Heart left ventricle (tissue), 16 donors: ENCODE results near the gene PTGFRN. TPM values are rescaled to one million over a fixed set of nuclear protein-coding genes. Genes with fewer than 3 reads are reported as not detected.

Source experiments
- ATAC-seq, 4 donors: fragments of 200-7000 bp; cut with Tn5 transposase; one replicate each; pipeline ENCODE4 v1.9.1; 2020 to 2022; ENCODE audit warnings: moderate library complexity in 4 of 4, mild to moderate bottlenecking in 3 of 4, moderate number of reproducible peaks in 1 of 4
- DNase-seq, 5 donors: peaks; one replicate each; pipeline ENCODE4 v3.0.0-alpha.2; 2020
- H3K27ac ChIP-seq, 12 donors: fragments of 200-600 bp; sonication (generic) in 4 of 12; one replicate each; pipeline versions ENCODE4 v1.5.0 to v1.8.0; 2016 to 2022; ENCODE audit warnings: mild to moderate bottlenecking in 2 of 12
- H3K27me3 ChIP-seq, 9 donors: fragments of 200-600 bp; sonication (generic) in 2 of 9; one replicate each; pipeline versions ENCODE4 v1.5.1 to v1.8.0; 2016 to 2022; ENCODE audit warnings: mild to moderate bottlenecking in 3 of 9
- H3K36me3 ChIP-seq, 9 donors: fragments of 200-600 bp; sonication (generic) in 2 of 9; one replicate each; pipeline versions ENCODE4 v1.5.0 to v1.8.0; 2018 to 2022; ENCODE audit warnings: mild to moderate bottlenecking in 2 of 9
- H3K4me1 ChIP-seq, 12 donors: fragments of 200-600 bp; sonication (generic) in 4 of 12; one replicate each; pipeline versions ENCODE4 v1.5.0 to v1.8.0; 2016 to 2022; ENCODE audit warnings: mild to moderate bottlenecking in 3 of 12
- H3K4me3 ChIP-seq, 12 donors: fragments of 200-600 bp; sonication (generic) in 4 of 12; one replicate each; pipeline versions ENCODE4 v1.5.0 to v1.8.0; 2017 to 2022; ENCODE audit warnings: mild to moderate bottlenecking in 9 of 12, moderate library complexity in 4 of 12
- H3K9me3 ChIP-seq, 12 donors: fragments of 200-600 bp; sonication (generic) in 4 of 12; one replicate each; pipeline versions ENCODE4 v1.5.0 to v1.8.0; 2016 to 2022; ENCODE audit warnings: mild to moderate bottlenecking in 1 of 12
- CTCF ChIP-seq, 12 donors: fragments of 200-600 bp; sonication (generic) in 4 of 12; IDR thresholded peaks; one replicate each; pipeline versions ENCODE4 v1.5.0 to v1.8.0; 2018 to 2022; ENCODE audit warnings: antibody characterized with exemption in 12 of 12, mild to moderate bottlenecking in 5 of 12
- POLR2A ChIP-seq, 2 donors: fragments of 450-650 bp; IDR thresholded peaks; one replicate each; pipeline ENCODE4 v1.6.1; 2017; ENCODE audit warnings: antibody characterized with exemption in 2 of 2, mild to moderate bottlenecking in 2 of 2, moderate library complexity in 2 of 2
- WGBS, 4 donors: extraction: QIAGEN DNeasy Blood & Tissue Kit in 2 of 4; methylation state at CpG; one replicate each; pipeline versions ENCODE4 v1.1.5 to v1.1.7; 2013 to 2018; 5-methylcytosine and 5-hydroxymethylcytosine counted together
- intact Hi-C, 10 donors: fragments of 100-400 bp; cut with DNase I; formaldehyde crosslinking; loops; one replicate each; pipeline versions ENCODE4 v1.11.1 to v1.14.2; 2022
- polyA plus RNA-seq, 2 donors: library from polyadenylated mRNA; stranded (reverse); fragments of 200-250 nt; gene quantifications; one replicate each; pipeline ENCODE4 v1.2.3, GENCODE V29; 2013
- total RNA-seq, 9 donors: library from RNA; depleted of rRNA in 2 of 9; stranded (reverse); fragments of >200 nt in 2 of 9; fragmentation: NEBNext Ultra II Directional in 3 of 9; extraction: Animal tissue kit (Norgen Biotek cat#: 25700) in 3 of 9; gene quantifications; one replicate each; pipeline versions ENCODE4 v1.1.0 to v1.2.4, GENCODE V29; 2016 to 2023
- donor health status: ischemic (EF 13 %, LVEDD 7.1; RV severe dilation, severe dysfunction).
- donor health status: healthy with polysubstance abuse.
- donor health status: DM: no; HTN: yes; CAD: no.
- donor health status: DM: no; HTN: no; CAD: no.
- donor health status: ischemic (EF 25% LVEDD 6.9; RV normal size, moderate dysfunction).
- donor health status: ischemic (EF 25% LVEDD 5.7; RV mildly dilated, moderate dysfunction).
- donor health status: healthy.
- donor health status: DM: yes; HTN: yes; CAD: no.
- donor health status: ischemic (EF 35%, LVEDD 5.7; RV mildly dilated, moderate dysfunction).
- donor health status: nonischemic (EF 11% LVEDD 7.7; RV severe dilation, severe dysfunction).
- donor health status: DM: yes; HTN: yes; CAD: no.
- donor health status: PGD.
- donor health status: ischemic (EF 29% LVEDD 5.4; RV normal size, mild dysfunction).
- donor health status: nonischemic (EF 23%, LVEDD 6.1; RV moderate dilation, normal function).

The PTGFRN gene
- total and polyA plus RNA-seq, 11 donors, result 21.5 to 231 (median 98.7) TPM

- WGBS, 4 donors, result 74 to 88% (median 84%) methylated on average over 14 to 21 of the region's 21 CpGs
- peak in 1 of 5 donors; percentile 36 for DNase-seq
Measured at GRCh38 chr1:116949213-116949985, 39.7 kb downstream of the PTGFRN start.

GRCh38 chr1:116950517-116951199 lies 40.9 kb downstream of the PTGFRN start:
- peaks cover 0 to 69% (median 39%) of the 10 kb centered on the region in 12 donors for H3K4me1 ChIP-seq

More at GRCh38 chr1:116949213-116949985, 39.7 kb downstream of the PTGFRN start:
- Histone ChIP-seq H3K27ac (peak overlapping the region in 10 of 12 donors; percentile 62 to 88 (median 74)), H3K27me3 (no peaks in the 10 kb centered on the region), H3K4me1 (peaks cover 0 to 59% (median 36%) of the 10 kb centered on the region in 12 donors), H3K36me3 (peaks cover 0 to 45% (median 28%) of the 10 kb centered on the region in 9 donors), H3K4me3 (no peak overlapping the region), H3K9me3 (no peaks in the 10 kb centered on the region)
- peak in 2 of 4 donors; percentile 5 to 40 for ATAC-seq
- TF ChIP-seq POLR2A (IDR thresholded peaks at IDR 0.05) (no peak), CTCF (IDR thresholded peaks at IDR 0.05) (no peak)
- intact Hi-C loops, result no loop called here

GRCh38 chr1:116951200-116951935 lies 41.7 kb downstream of the PTGFRN start:
- intact Hi-C loops, result loop anchor here in 6 of 10 donors (2.0 to 5.0 kb wide), 4 partner anchors 33 to 39 kb away; no protein-coding TSS in a partner anchor
- DNase-seq (peak in 2 of 5 donors; percentile 61 to 69), ATAC-seq (peak; percentile 9 to 58 (median 32))
- TF ChIP-seq CTCF (IDR thresholded peaks at IDR 0.05), result no peak
- no peak for TF ChIP-seq POLR2A (IDR thresholded peaks at IDR 0.05)
- Histone ChIP-seq H3K4me1 (peaks cover 0 to 71% (median 40%) of the 10 kb centered on the region in 12 donors), H3K36me3 (peaks cover 0 to 33% (median 15%) of the 10 kb centered on the region in 9 donors), H3K27ac (peak overlapping the region; percentile 30 to 88 (median 72)), H3K4me3 (peak overlapping the region in 7 of 12 donors; percentile 1 to 39 (median 23)), H3K27me3 (no peaks in the 10 kb centered on the region), H3K9me3 (no peaks in the 10 kb centered on the region)
- 74 to 84% (median 80%) methylated on average over 10 of the region's 10 CpGs for WGBS, 4 donors

More at GRCh38 chr1:116950517-116951199, 40.9 kb downstream of the PTGFRN start:
- WGBS, 4 donors, result 32 to 38% (median 33%) methylated on average over 13 of the region's 13 CpGs
- Histone ChIP-seq H3K27ac (peak overlapping the region; percentile 30 to 88 (median 72)), H3K27me3 (no peaks in the 10 kb centered on the region), H3K9me3 (no peaks in the 10 kb centered on the region), H3K36me3 (peaks cover 0 to 40% (median 17%) of the 10 kb centered on the region in 9 donors), H3K4me3 (peak overlapping the region in 8 of 12 donors; percentile 1 to 39 (median 22))
- ATAC-seq, result peak; percentile 59 to 75 (median 73)
- intact Hi-C loops, result loop anchor here in 6 of 10 donors (2.0 to 5.0 kb wide), 4 partner anchors 33 to 38 kb away; no protein-coding TSS in a partner anchor
- TF ChIP-seq CTCF (IDR thresholded peaks at IDR 0.05), result no peak
- no peak for TF ChIP-seq POLR2A (IDR thresholded peaks at IDR 0.05)
- DNase-seq, result no peak
